ENCODE results near the gene TRIM24.

GRCh38 chr7:138553805-138554204 lies 93.7 kb downstream of the TRIM24 start:
- TF ChIP-seq CTCF (IDR thresholded peaks at IDR 0.05; ENCODE audit: insufficient read depth, low read depth, low read length) = no peak
- TF ChIP-seq EZH2 (IDR thresholded peaks at IDR 0.05; ENCODE audit: insufficient read depth, low read length) = no peak

Data from astrocyte (in vitro differentiated cells and primary cell).